ENCODE data around the gene PTPRR.

DNA sequence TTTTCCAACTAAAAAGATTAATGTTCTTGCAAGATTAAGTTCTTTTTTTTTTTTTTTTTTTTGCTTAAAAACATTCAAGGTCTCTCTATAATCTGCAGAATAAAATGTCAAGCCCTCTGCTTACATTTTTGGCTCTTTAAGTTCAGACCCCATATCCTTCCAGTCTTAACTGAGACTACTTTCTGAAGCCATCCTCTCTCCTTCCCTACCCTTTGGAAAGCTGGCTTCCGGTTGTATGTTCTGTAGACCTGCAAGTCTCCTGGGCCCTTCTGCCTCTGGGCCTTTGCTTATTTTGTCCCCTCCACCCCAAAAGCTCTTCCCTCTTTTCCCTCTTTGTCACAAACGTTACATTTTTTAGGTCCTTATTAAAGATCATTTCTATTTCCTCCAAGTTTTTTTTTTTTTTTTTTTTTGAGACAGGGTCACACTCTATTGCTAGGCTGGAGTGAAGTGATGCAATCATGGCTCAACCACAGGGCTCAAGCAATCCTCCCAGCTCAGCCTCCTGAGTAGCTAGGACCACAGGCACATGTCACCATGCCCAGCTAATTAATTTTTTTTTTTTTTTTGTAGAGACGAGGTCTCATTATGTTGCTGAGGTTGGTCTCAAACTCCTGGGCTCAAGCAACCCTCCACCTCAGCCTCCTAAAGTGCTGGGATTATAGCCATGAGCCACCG lies 329.9 kb downstream of the PTPRR start:
- TF ChIP-seq, protein P1, sequence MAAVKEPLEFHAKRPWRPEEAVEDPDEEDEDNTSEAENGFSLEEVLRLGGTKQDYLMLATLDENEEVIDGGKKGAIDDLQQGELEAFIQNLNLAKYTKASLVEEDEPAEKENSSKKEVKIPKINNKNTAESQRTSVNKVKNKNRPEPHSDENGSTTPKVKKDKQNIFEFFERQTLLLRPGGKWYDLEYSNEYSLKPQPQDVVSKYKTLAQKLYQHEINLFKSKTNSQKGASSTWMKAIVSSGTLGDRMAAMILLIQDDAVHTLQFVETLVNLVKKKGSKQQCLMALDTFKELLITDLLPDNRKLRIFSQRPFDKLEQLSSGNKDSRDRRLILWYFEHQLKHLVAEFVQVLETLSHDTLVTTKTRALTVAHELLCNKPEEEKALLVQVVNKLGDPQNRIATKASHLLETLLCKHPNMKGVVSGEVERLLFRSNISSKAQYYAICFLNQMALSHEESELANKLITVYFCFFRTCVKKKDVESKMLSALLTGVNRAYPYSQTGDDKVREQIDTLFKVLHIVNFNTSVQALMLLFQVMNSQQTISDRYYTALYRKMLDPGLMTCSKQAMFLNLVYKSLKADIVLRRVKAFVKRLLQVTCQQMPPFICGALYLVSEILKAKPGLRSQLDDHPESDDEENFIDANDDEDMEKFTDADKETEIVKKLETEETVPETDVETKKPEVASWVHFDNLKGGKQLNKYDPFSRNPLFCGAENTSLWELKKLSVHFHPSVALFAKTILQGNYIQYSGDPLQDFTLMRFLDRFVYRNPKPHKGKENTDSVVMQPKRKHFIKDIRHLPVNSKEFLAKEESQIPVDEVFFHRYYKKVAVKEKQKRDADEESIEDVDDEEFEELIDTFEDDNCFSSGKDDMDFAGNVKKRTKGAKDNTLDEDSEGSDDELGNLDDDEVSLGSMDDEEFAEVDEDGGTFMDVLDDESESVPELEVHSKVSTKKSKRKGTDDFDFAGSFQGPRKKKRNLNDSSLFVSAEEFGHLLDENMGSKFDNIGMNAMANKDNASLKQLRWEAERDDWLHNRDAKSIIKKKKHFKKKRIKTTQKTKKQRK (IDR thresholded peaks at IDR 0.05; ENCODE audit: low read length) = no peak
- no peak for TF ChIP-seq ZNF350 (CRISPR knock-in tag; IDR thresholded peaks at IDR 0.05; ENCODE audit: borderline replicate concordance, low read depth)
- TF ChIP-seq, protein P2, sequence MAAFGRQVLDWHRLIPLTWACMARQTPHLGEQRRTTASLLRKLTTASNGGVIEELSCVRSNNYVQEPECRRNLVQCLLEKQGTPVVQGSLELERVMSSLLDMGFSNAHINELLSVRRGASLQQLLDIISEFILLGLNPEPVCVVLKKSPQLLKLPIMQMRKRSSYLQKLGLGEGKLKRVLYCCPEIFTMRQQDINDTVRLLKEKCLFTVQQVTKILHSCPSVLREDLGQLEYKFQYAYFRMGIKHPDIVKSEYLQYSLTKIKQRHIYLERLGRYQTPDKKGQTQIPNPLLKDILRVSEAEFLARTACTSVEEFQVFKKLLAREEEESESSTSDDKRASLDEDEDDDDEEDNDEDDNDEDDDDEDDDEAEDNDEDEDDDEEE (CRISPR knock-in tag; IDR thresholded peaks at IDR 0.05) = no peak

Measured in HepG2 (cell line).